ENCODE measurements around the gene PLEKHA6.

PLEKHA6 gene

GRCh38 chr1:204224655-204225054 is 135.1 kb downstream of the PLEKHA6 start:
- H3K27ac ChIP-seq (replicated peaks) = no peak overlapping the region
- no peak overlapping the region for H3K4me3 ChIP-seq (replicated peaks; ENCODE audit: insufficient read depth, low read length)
- H3K27me3 ChIP-seq (ENCODE audit: insufficient read depth, poor library complexity, severe bottlenecking) = no peaks in the 10 kb centered on the region
- no peak for DNase-seq (ENCODE audit: low read depth in 1 of 2, low spot score in 1 of 2)
- TF ChIP-seq POLR2AphosphoS5 (IDR thresholded peaks at IDR 0.05; ENCODE audit: low read depth) = no peak
- no peak for TF ChIP-seq SPI1 (IDR thresholded peaks at IDR 0.05; ENCODE audit: borderline replicate concordance, low read depth)
- TF ChIP-seq GABPA (IDR thresholded peaks at IDR 0.05; ENCODE audit: low read depth) = no peak
- no peak for TF ChIP-seq CTCF (IDR thresholded peaks at IDR 0.05; ENCODE audit: insufficient read depth, low read length)
- TF ChIP-seq REST (IDR thresholded peaks at IDR 0.05; ENCODE audit: insufficient replicate concordance, low read depth) = no peak

GRCh38 chr1:204223129-204223860 is 136.4 kb downstream of the PLEKHA6 start:
- no peak overlapping the region for H3K4me3 ChIP-seq (replicated peaks; ENCODE audit: insufficient read depth, low read length)
- no peaks in the 10 kb centered on the region for H3K27me3 ChIP-seq (ENCODE audit: insufficient read depth, poor library complexity, severe bottlenecking)
- DNase-seq (ENCODE audit: low read depth in 1 of 2, low spot score in 1 of 2) = no peak
- TF ChIP-seq CTCF (IDR thresholded peaks at IDR 0.05; ENCODE audit: insufficient read depth, low read length) = no peak
- no peak for TF ChIP-seq SPI1 (IDR thresholded peaks at IDR 0.05; ENCODE audit: borderline replicate concordance, low read depth)
- no peak for TF ChIP-seq REST (IDR thresholded peaks at IDR 0.05; ENCODE audit: insufficient replicate concordance, low read depth)
- TF ChIP-seq POLR2AphosphoS5 (IDR thresholded peaks at IDR 0.05; ENCODE audit: low read depth) = no peak
- TF ChIP-seq GABPA (IDR thresholded peaks at IDR 0.05; ENCODE audit: low read depth) = no peak
- H3K27ac ChIP-seq (replicated peaks) = no peak overlapping the region

GRCh38 chr1:204222764-204223055 is 137.0 kb downstream of the PLEKHA6 start:
- Histone ChIP-seq H3K27me3 (ENCODE audit: insufficient read depth, poor library complexity, severe bottlenecking) (no peaks in the 10 kb centered on the region), H3K4me3 (replicated peaks; ENCODE audit: insufficient read depth, low read length) (no peak overlapping the region), H3K27ac (replicated peaks) (no peak overlapping the region)
- no peak for DNase-seq (ENCODE audit: low read depth in 1 of 2, low spot score in 1 of 2)
- no peak for TF ChIP-seq CTCF (IDR thresholded peaks at IDR 0.05; ENCODE audit: insufficient read depth, low read length)
- TF ChIP-seq POLR2AphosphoS5 (IDR thresholded peaks at IDR 0.05; ENCODE audit: low read depth) = no peak
- no peak for TF ChIP-seq REST (IDR thresholded peaks at IDR 0.05; ENCODE audit: insufficient replicate concordance, low read depth)
- TF ChIP-seq SPI1 (IDR thresholded peaks at IDR 0.05; ENCODE audit: borderline replicate concordance, low read depth) = no peak
- TF ChIP-seq GABPA (IDR thresholded peaks at IDR 0.05; ENCODE audit: low read depth) = no peak
